ENCODE measurements around the gene TMEM204.

Gene TMEM204

DNA sequence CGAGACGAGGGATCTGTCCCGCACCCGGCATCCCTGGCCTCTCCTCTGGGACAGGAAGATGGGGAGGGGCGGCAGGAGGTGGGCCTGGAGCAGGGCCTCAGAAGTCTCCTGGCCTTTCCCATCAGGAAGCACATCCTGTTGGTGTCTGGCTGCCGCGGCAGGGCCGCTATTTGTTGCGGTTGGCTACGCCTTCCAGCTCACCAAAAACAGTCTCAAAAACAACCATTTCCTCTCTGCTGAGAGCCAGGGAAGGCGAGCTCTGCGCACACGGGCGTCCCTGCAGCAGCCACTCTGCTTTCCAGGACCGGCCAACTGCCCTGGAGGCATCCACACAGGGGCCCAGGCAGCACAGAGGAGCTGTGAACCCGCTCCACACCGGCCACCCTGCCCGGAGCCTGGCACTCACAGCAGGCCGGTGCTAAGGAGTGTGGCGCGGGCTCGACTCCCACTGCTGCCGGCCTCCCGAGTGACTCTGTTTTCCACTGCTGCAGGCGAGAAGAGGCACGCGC, at the start of gene TMEM204:
TSS of gene TMEM204 (plus strand) at position 224 of the 509 bp plus-strand sequence. CDS start 610 bp downstream, outside the sequence.
- peak; percentile 57 for DNase-seq

DNA sequence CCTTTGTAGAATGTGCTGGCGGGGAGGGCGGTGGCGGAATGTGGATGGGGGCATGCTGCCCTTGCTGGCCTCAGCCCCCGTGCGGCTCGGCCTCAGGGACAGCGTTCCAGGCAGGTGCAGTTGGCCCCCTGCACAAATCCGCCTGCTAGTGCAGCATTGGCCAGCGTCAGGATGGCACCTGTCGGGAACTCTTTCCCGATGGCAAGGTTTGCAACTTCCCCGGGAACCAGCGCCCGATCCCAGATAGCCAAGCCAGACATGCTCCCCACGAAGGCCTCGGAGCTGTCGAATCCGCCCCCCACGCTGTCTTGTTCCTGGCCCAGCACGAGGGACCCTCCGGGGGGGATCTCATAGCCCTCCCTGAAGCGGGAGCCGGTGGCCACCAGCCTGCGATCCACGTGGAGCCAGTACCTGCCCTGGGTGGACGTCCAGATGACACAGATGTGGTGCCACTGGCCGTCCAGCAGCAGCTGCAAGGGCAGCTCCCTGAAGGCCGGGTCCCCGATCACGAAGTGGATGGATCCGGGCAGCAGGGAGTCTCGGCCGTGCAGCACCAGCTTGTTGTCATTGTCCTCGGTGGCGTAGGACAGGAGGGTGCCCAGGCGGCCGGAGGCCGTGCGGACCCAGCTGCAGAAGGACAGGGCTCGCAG, 47.5 kb upstream of the TMEM204 start:
- no peak for DNase-seq

DNA sequence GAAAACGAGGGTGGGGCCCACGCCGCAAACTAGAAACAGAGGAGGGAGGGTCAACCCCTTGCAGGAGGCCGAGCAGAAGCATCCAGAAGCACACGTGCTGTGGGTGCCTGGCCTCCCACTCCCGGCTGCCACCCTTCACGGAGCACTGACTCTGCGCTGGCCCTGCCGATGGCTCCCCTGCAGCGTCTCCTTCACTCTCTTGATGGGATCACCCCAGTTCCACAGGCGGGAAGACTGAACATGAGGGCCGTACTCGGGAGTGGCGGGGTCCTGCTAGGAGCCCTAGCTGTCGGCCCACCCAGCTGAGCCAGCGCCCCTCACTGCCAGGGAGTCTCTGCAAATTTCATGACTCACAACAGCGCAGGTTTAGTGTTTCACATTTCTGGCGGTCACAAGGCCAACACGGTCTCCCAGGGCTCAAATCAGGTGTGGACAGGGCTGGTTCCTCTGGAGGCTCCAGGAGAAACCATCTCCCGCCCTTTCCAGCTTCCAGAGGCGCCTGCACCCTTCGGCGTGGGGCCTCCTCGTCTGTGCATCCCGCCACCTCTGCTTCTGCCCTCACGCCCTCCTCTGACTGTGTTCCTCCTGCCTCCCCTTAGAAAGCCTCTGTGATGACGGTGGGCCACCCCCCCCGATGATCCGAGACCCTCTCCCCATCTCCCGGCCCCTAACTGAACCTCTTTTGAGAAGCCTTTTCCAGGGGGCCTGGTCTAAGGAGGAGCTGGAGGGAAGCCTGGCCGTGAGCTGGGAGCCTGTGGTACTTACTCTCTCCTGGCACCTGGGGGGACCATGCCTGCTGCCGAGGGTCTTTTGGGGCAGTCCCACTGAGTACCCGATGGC, 46.7 kb upstream of the TMEM204 start:
- DNase-seq, result no peak

DNA sequence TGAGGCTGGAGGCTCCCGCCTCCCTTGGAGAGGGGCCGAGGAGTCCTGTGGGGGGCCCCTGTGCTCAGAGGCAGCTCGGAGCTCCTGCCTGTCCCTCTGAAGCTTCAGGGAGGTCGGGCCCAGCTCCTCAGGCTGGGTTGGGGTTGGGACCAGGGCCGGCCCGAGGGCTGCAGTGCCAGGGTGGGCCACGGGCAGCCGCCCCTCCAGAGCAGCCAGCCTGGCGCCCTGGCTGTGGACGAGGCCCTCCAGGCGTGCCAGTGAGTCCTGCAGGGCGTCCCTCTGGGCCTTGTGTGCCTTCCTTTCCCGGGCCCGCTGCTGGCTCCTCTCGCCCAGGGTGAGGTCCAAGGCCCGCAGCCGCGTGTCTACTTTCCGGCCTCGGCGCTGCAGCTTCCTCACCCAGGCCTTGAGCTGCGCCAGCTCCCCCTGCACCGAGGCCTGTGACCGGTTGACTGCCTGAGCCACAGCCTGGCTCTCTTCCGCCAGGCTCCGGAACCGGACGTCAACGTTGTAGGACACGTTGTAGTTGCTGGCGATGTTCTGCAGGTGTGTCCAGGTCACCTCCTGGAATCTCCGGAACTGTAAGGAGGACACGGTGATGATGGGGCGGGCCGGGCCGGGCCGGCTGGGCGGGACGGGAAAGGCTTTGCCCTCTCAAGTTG, 45.9 kb upstream of the TMEM204 start:
- DNase-seq, result no peak

DNA sequence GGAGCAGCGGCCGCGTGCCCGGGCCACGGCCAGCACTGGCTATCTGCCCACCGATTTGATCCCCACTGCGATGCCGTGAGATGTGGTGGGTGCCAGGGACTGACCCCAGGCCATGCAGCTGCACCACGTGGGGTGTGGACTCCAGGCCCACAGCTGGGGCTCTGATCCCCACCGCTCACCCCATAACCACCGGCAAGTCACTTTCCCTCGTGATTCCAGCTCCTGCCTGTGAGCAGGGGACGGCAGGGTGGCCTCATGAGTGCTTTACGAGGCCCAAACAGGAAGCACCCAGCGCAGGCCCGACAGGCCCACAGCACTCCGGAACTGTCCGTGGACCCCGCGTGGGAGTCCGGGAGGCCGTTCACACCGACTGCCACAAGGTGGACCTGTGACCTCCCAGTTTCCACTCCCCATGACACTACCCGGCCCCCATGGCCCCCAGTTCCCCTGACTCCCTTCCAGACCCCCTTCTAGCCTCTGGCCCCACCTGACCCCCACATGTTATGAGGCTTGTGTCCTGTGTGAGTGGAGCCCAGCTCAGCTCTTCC, 45.3 kb upstream of the TMEM204 start:
- no peak for DNase-seq

DNA sequence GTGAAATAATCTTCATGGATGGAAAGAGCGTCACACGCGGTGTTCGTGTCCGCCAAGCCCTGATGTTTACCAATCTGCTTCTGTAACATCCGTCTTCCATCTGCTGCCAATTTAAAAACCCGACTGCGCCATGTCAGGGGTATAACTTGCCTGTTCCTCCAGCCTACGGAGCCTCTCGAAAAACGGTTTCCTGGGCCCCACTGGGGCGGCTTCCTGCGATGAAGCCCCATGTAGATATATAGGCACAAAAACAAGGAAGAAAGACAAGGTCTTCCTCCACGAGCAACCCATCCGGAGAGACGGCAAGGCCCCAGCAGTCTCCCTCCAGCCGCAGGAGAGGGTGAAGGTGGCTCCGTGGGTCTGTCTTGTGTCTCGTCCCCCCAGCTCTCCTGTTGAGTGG, 44.8 kb upstream of the TMEM204 start, which contains the start of gene PTX4:
TSS of gene PTX4 (minus strand) at position 326 of the 400 bp plus-strand sequence. CDS start at position 291, 35 bp downstream.
- DNase-seq, result no peak

DNA sequence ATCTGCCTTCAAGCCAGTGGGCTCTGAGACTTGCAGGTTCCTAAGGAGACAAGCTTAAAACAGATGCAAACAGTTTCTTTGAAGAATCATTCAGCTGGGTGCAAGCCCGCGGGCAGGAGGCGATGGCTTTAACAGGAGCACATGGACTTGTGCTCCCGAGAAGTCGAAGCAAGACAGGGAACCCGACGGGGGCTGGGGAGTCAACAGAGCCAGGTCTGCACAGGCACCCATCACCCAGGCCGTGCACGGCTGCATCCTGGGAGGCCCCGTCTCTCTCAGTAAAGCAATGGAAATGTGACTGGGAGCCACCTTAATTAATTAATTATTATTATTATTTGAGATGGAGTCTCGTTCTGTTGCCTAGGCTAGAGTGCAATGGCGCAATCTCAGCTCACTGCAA, 44.4 kb upstream of the TMEM204 start:
- no peak for DNase-seq

DNA sequence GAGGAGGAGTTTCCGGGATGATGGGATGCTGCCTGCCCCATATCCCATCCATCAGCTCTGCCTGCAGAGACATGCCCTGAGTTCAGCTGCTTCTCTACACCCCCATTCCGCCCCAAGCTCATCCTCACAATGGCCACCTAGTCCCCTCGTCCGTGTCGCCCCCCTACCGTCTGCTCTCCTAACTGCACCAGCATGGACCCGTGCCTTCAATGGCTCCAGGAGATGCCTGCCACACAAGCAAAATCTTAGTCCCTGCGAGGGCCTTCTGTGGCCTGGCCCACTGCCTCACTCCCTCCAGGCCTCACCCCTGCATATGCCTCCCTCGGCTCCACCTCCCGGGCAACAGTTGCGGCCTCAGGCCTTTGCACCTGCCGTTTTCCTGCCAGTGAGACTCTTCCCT, 42.1 kb upstream of the TMEM204 start:
- DNase-seq, result no peak

DNA sequence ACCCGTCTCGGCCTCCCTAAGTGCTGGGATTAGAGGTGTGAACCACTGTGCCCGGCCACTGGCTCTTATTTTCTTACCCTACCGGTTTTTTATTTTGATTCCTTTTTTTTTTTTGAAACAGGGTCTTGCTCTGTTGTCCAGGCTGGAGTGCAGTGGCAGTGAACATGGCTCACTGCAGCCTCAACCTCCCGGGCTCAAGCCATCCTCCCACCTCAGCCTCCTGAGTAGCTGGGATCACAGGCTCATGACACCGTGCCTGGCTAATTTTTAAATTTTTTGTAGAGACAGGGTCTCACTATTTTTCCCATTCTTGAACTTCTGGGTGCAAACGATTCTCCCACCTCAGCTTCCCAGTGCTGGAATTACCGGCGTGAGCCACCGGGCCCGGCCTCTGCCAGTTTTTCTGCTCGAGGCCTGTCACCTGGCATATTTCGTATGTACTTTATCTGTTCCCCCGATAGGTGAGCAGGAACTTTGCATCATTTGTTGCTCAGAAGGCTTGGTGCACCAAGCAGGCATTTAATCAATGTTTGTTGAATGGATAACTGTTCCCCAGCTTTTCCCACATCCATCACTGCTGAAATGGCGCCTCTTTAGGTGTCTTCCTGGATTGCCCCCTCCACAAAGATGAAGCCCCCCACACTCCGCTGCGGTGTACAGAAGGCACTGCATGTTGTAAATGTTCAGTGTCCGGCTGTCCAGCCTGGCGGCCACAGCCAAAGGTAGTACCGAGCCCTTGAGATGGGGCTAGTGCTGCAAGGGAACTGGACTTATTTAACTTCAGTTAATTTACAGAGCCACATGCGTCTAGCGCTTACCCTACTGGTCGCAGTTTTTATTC, 41.2 kb upstream of the TMEM204 start:
- no peak for DNase-seq

DNA sequence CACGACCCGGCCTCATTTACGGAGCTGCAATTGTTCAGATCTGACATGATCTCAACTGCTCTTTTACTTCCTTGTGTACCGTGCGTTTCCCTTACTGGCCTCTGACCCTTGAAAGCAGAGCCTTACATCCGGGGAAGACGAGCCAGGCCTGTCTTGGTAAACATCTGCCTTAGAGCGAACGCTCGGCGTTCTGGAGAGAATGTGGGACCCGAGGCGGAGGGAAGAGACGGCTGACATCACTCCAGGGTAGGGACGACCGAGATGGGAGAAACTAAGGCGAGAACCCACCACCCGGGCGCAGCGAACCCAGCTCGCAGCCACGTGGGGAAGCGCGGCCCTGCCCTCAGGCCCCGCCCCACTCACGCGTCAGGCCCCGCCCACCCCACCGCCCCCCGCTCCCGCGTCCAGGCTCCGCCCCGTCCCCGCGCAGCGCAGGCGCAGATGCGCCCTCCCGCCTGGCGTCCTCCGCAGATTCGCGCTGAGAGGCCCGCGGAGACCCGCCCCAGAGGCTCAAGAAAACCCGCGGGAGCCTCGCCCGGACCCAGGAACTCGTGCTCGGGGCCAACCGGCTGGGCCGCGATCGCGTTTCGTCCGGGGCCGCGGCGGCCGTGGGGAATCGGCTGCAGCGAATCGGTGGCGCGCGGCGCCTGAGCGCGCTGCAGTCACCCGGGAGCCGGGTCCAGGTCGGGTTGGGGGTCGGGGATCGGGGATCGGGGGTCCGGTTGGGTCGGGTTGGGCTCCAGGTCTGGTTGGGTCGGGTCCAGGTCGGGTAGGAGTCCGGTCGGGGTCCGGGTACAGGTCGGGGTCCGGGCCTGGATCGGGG, 40.3 kb upstream of the TMEM204 start, which contains the start of gene TELO2:
TSS of gene TELO2 (plus strand) at position 438 of the 823 bp plus-strand sequence. CDS start 922 bp downstream, outside the sequence.
- DNase-seq, result peak; percentile 90

DNA sequence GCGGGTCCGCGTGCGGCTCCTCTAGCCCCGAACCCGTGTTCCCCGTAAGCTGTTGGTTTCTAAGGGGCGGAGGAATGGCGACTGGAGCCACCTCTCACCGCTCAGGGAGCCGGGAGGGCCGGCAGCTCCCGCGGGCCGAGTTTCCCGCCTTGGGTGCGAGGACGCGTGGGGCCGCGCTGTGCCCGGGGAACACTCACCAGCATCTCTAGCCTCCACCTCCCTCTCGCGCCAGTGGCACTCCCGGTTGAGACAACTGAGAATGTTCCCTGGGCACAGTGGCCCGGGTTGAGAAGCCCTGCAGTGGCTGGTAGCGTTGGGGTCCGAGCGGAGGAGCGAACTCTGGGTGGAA, 39.7 kb upstream of the TMEM204 start:
- no peak for DNase-seq

DNA sequence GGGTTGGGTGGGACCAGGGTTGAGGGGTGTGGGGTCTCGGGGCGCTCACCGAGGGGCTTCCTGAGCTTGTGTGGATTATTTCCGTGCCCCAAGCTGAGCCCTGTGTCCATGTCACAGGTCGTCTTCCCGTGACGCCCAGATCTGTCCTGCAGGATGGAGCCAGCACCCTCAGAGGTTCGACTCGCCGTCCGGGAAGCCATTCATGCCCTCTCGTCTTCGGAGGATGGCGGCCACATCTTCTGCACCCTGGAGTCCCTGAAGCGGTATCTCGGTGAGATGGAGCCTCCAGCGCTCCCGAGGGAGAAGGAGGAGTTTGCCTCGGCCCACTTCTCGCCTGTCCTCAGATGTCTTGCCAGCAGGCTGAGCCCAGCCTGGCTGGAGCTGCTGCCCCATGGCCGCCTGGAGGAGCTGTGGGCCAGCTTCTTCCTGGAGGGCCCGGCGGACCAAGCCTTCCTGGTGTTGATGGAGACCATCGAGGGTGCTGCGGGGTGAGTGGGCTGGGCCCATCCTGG, 39.3 kb upstream of the TMEM204 start:
- DNase-seq, result no peak

DNA sequence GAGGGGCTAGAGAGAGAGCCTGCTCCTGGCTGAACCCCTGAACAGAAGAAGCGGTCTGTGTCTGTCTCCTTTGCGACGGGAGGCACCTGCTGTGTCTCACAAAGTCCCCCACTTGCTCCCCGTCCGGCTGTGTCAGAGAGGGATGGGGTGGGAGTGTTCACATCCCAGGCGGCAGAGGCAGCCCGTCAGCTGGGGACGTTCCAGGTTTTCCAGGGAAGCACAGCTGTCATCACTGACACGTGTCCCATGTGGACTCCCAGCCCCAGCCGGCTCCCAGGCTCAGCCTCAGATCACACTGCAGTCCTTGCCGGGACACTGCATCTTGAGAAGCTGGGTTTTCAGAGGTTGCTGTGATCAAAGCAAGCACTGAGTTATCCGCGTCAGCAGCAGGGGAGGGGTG, 38.8 kb upstream of the TMEM204 start:
- DNase-seq, result no peak

DNA sequence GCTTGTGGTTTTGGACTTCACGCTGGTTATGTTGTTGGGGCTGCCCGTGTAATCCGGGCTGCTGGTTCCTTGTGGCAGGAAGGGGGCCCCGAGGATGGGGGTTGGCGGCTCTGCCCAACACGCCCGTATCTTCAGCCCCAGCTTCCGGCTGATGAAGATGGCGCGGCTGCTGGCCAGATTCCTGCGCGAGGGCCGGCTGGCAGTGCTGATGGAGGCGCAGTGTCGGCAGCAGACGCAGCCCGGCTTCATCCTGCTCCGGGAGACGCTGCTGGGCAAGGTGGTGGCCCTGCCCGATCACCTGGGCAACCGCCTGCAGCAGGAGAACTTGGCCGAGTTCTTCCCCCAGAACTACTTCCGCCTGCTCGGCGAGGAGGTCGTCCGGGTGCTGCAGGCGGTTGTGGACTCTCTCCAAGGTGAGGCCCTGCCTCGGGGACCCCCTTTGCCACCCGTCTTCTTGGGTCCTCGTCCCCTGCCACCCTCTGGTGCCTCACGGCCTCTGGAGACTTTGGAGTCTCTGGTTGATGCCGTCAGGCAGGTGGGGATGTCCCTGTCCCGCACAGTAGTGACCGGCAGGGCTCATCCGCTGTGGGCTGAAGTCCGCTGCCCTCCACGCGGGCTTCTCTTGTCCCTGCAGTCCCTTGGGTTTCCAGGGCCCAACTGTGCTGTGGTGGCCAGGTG, 38.1 kb upstream of the TMEM204 start:
- DNase-seq, result no peak

DNA sequence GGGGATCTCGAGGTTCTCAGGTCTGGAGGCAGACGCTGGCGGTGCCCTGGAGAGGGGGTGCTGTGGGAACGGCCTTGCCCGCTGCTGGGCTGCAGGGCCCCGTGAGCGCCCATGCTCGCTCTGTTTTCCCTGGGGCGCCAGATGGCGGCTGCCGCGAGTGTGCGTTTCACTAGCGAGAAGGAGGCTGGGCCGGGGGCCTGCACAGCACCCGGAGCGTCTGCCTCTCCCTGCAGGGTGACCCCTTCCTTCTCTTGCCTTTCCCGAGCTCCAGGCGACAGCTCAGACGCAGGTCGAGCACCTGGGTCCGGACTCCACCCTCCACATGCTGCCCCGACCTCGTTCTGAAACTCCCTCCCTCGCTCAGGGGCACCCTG, 37.6 kb upstream of the TMEM204 start:
- DNase-seq, result no peak

DNA sequence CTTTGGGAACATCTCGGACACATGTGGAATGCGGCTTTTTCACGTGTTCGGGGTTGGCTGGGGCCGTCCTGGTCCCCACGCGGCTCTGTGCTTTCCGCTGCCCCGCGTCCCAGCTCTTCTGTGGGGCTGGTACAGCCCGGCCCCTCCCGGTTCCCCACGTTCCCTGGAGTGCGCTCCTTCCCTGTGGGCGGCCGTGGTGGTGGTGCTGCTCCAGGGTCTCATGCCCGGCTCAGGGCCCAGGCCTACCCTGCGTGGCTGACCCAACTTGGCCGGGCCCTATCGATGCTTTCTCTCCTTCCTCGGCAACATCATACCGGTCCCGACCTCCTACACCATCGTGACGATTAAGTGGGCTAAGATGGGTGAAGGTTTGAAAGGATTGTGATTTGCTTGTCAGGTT, 37.0 kb upstream of the TMEM204 start:
- no peak for DNase-seq

DNA sequence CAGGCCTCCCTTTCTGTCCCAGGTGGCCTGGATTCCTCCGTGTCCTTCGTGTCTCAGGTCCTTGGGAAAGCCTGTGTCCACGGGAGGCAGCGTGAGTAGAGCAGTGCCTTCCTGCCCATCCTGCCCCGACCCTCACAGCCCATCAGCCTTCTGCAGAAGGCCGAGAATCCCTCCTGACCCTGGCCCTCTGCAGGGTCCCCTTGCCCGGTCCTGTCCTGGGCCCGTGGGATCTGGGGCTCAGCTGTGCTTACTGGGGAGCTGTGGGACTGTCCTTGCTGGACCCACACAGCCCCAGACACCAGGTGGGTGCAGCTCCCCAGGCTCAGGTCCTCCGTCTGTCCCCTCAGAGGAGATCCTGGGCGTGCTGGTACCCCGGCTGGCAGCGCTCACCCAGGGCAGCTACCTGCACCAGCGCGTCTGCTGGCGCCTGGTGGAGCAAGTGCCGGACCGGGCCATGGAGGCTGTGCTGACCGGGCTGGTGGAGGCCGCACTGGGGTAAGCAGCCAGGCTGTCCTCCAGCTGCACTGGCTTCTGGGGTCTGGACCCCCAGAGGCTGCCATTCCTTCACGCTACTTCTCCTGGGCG, 36.4 kb upstream of the TMEM204 start:
- no peak for DNase-seq

DNA sequence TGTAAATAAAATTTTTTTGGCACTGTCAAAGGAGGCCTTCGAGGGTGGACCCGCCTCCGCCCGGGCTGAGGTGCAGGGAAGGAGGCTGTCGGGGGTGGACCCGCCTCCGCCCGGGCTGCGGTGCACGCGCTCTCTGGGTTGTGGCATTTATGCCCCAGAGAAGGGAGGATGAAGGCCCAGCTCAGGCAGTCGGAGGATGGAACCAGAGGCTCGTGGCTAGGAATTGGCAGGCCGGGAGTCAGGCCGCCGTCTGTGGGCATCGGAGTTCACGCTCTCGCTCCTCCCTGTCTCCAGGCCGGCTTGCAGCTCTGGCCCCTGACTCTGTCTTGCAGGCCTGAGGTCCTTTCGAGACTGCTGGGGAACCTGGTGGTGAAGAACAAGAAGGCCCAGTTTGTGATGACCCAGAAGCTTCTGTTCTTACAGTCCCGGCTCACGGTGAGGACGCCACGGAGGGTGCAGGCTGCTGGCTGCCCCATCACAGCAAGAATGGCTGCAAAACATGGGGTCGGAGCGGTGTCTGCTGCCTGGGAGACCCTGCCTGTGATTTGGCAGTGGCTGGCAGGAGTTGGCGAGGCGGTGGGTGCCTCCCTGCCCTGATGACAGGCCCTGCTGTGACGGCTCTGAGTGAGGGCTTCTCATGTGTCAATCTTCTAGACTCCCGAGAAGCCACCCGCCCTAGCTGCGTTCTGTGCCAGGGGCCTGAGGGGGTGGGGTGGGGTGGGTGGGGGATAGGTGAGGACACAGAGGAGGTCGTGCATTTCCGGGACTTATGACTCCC, 34.4 kb upstream of the TMEM204 start:
- DNase-seq, result no peak

DNA sequence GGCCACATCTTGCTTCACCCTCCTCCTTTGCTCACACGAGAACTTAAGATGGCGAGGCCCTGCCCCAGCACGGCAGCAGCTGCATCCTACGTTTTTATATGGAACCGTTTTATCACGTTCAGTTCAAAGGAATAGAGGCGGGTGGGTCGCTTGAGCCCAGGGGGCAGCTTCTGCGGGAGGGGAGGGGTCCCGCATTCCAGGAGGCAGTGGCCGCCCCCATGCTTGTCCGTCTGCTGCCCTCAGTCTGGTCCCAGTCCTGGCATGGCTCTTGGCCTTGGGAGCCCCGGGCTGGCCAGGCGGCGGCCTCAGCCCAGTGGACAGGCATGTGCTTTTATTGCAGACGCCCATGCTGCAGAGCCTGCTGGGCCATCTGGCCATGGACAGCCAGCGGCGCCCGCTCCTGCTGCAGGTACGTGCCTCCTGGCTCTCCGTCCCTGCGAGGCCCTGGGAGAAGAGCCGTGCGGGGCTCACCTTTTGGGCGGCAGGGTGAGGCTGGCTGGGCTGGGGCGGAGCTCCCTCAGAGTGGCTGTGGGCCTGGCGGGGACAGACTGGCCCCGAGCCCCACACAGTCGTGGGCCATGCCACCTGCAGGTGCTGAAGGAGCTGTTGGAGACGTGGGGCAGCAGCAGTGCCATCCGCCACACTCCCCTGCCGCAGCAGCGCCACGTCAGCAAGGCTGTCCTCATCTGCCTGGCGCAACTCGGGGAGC, 33.6 kb upstream of the TMEM204 start:
- DNase-seq, result no peak
